Cardiac muscle cell (in vitro differentiated cells and primary cell): Measurements from ENCODE around the gene WASL. TPM values are rescaled to one million over a fixed set of nuclear protein-coding genes. Genes with fewer than 3 reads are reported as not detected.
A peak's percentile ranks its signal among the peaks of the same experiment; 100 is the strongest.

Experiments
- DNase-seq, 2 donors: peaks; one replicate each; pipeline versions ENCODE4 v3.0.0 to v3.0.0-alpha.2; 2010 to 2017; ENCODE audit warnings: low read depth in 1 of 2, low spot score in 1 of 2
- H3K27ac ChIP-seq: fragments of 200-600 bp; sonication (generic); 2 replicates; pipeline ENCODE4 v1.5.1; 2016
- H3K27me3 ChIP-seq: fragments of 200-600 bp; sonication (generic); 2 replicates; pipeline ENCODE4 v1.6.0; 2016; ENCODE audit warnings: control low read depth
- H3K36me3 ChIP-seq: fragments of 200-600 bp; sonication (generic); 2 replicates; pipeline ENCODE4 v1.5.1; 2016; ENCODE audit warnings: control low read depth
- H3K4me1 ChIP-seq: fragments of 200-600 bp; sonication (generic); 2 replicates; pipeline ENCODE4 v1.8.1; 2017; ENCODE audit warnings: low read depth, mild to moderate bottlenecking, mixed run types
- H3K4me3 ChIP-seq: fragments of 200-600 bp; sonication (generic); 2 replicates; pipeline ENCODE4 v1.5.1; 2016; ENCODE audit warnings: mild to moderate bottlenecking
- H3K9me3 ChIP-seq: fragments of 200-600 bp; sonication (generic); 2 replicates; pipeline ENCODE4 v1.5.1; 2017; ENCODE audit warnings: low read depth, mild to moderate bottlenecking, control low read depth
- polyA plus RNA-seq: library from polyadenylated mRNA; unstranded; fragments of >200 nt; fragmentation: Nextera tagmentation; extraction: Ambion mirVana; gene quantifications from 2 replicates; pipeline ENCODE4 v1.2.1, GENCODE V29; 2016
- total RNA-seq: library from RNA; depleted of rRNA; stranded (reverse); fragments of >200 nt; gene quantifications from 2 replicates; pipeline ENCODE4 v1.2.3, GENCODE V29; 2016
- TF ChIP-seq, protein P1 (sequence below): IDR thresholded peaks from 2 replicates; pipeline ENCODE4 v1.5.1; 2012; ENCODE audit warnings: low read depth, mild to moderate bottlenecking, low read length

The WASL gene
- total and polyA plus RNA-seq, 2 experiments from 2014 or later = 25.7 to 36.8 TPM

DNA sequence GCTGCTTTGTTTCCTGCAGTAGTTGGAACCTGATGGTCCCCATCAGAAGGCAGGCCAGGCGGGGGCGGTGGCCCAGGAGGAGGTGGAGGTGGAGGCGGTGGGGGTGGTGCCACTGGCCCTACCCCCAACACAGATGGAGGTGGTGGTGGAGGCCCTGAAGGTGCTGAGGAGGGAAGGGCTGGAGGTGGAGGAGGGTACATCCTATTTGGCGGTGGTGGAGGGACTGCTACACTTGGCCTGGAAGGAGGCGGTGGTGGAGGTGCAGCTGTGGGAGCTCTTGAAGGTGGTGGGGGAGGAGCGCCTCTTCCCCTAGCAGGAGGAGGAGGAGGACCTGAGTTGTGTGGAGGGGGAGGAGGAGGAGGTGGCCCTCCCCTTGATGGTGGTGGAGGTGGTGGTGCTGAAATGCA, 56.3 kb downstream of the WASL start:
- H3K4me3 ChIP-seq = no peak overlapping the region
- no peaks in the 10 kb centered on the region for H3K27me3 ChIP-seq
- DNase-seq = no peak
- H3K4me1 ChIP-seq = no peaks in the 10 kb centered on the region
- peaks cover 62% of the 10 kb centered on the region for H3K36me3 ChIP-seq
- TF ChIP-seq, protein P1, sequence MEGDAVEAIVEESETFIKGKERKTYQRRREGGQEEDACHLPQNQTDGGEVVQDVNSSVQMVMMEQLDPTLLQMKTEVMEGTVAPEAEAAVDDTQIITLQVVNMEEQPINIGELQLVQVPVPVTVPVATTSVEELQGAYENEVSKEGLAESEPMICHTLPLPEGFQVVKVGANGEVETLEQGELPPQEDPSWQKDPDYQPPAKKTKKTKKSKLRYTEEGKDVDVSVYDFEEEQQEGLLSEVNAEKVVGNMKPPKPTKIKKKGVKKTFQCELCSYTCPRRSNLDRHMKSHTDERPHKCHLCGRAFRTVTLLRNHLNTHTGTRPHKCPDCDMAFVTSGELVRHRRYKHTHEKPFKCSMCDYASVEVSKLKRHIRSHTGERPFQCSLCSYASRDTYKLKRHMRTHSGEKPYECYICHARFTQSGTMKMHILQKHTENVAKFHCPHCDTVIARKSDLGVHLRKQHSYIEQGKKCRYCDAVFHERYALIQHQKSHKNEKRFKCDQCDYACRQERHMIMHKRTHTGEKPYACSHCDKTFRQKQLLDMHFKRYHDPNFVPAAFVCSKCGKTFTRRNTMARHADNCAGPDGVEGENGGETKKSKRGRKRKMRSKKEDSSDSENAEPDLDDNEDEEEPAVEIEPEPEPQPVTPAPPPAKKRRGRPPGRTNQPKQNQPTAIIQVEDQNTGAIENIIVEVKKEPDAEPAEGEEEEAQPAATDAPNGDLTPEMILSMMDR = no peak
- no peak overlapping the region for H3K27ac ChIP-seq
- H3K9me3 ChIP-seq = no peaks in the 10 kb centered on the region

DNA sequence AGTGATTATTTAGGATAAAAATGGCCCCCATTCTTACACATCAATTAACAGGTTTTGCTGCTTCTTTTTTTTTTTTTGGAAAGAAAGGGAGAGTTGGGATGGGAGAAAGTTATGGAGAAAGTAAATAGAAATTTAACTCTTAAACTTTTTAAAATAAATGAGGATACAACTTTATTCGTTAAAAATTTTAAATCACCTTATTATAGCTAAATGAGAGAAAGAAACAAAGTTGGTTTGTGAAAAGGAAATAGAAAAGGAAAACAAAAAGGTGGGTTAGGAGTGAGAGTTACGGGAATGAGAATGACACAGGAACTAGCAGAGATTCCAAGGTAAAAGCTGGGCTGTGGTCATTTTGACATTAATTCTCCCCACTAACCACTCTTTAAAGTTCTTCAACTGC, 58.3 kb downstream of the WASL start:
- Histone ChIP-seq H3K36me3 (peaks cover 57% of the 10 kb centered on the region), H3K9me3 (no peaks in the 10 kb centered on the region), H3K27ac (peak overlapping the region; percentile 7), H3K4me3 (no peak overlapping the region), H3K27me3 (no peaks in the 10 kb centered on the region), H3K4me1 (no peaks in the 10 kb centered on the region)
- TF ChIP-seq, protein P1 = no peak
- no peak for DNase-seq

DNA sequence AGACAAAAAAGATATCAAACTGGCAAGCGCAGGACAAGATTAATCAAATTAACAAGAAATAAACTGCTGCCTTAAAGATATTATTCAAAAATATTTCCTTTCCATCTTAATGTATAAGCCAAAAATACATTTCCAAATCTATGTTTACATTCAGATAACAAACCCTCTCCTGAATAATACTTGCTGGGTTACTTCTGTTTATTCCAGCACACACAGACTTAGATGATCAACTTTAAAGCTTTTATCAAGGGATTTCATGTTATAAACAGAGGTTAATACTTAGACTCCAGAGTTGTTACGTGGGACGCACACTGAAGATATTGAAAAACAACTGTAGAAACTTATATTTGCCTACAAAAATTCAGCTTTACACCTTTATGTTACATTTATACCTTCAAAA, 59.6 kb downstream of the WASL start:
- H3K36me3 ChIP-seq = peaks cover 50% of the 10 kb centered on the region
- no peaks in the 10 kb centered on the region for H3K27me3 ChIP-seq
- H3K27ac ChIP-seq = no peak overlapping the region
- no peaks in the 10 kb centered on the region for H3K4me1 ChIP-seq
- no peak for DNase-seq
- H3K9me3 ChIP-seq = no peaks in the 10 kb centered on the region
- TF ChIP-seq, protein P1 = no peak
- H3K4me3 ChIP-seq = no peak overlapping the region

DNA sequence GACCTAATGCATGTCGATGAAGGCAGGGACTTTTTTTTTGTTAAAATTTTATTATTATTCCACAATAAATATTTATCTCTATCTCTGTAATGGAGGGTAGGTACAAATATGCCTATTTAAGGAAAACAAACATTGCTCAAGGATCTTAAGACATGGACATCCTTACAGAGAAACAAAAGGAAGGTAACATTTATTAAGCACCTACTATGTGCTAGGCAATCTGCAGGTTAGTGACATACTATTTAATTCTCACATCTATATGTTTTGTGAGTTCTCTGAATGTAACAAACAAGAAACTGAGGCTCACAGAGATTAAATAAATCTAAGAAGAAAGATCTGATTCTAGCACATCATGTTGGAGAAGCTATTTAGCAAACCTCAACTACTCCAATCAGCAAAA, 61.1 kb downstream of the WASL start:
- Histone ChIP-seq H3K36me3 (peaks cover 41% of the 10 kb centered on the region), H3K9me3 (no peaks in the 10 kb centered on the region)
- TF ChIP-seq, protein P1 = no peak

DNA sequence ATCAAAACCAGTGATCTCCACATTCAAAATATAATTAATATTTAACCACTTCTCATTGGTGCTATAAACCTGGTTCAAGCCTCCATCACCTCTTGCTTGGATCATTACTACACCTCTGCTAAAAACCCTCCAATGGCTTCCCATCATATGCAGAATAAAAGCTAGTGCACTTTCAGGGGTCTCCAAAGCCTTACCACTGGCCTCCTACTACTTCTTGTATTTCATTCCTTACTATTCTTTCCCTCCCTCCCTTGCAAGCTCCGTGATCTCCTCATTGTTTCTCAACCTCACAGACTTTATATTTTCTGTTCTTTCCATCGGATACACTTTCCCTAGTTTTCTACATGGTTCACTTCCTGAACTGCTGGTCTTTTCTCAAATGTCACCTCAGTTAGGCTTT, 61.6 kb downstream of the WASL start:
- Histone ChIP-seq H3K9me3 (no peaks in the 10 kb centered on the region), H3K4me1 (peaks cover 8% of the 10 kb centered on the region), H3K36me3 (peaks cover 36% of the 10 kb centered on the region), H3K4me3 (no peak overlapping the region), H3K27me3 (no peaks in the 10 kb centered on the region), H3K27ac (no peak overlapping the region)
- TF ChIP-seq, protein P1 = no peak
- no peak for DNase-seq

More for the DNA sequence above, 61.1 kb downstream of the WASL start:
- no peak for DNase-seq
- H3K27ac ChIP-seq = no peak overlapping the region
- H3K27me3 ChIP-seq = no peaks in the 10 kb centered on the region
- H3K4me3 ChIP-seq = no peak overlapping the region
- peaks cover 3% of the 10 kb centered on the region for H3K4me1 ChIP-seq

DNA sequence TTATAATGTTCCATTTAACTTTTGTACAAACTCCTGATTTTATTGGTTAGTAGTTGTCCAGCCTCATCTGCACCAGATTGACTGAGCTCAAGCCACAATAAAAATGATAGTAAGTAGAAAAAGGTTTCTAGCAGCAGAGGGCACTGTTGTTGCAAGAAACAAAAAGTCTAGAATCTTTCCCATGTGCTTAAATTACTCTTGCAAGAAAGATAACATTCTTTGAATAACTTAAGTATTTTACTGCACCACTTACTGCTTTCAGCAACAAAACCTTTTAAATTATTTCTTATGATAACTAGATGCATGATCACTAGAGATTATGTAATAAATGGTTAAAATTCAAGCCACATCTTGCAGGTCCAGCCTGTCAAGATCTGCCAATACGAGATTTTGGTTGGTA, 66.1 kb downstream of the WASL start:
- peak; percentile 68 to 80 for DNase-seq
- Histone ChIP-seq H3K27ac (peak overlapping the region; percentile 99), H3K4me3 (no peak overlapping the region), H3K4me1 (peaks cover 30% of the 10 kb centered on the region), H3K27me3 (no peaks in the 10 kb centered on the region), H3K9me3 (no peaks in the 10 kb centered on the region), H3K36me3 (peaks cover 13% of the 10 kb centered on the region)
- TF ChIP-seq, protein P1 = peak; percentile 54
